SK-N-SH (cell line): ENCODE results near the gene GFPT2. TPM values are rescaled to one million over a fixed set of nuclear protein-coding genes. Genes with fewer than 3 reads are reported as not detected.
A peak's percentile ranks its signal among the peaks of the same experiment; 100 is the strongest.

Source experiments
- CTCF ChIA-PET: fragments of 300-600, 350-600 bp; formaldehyde crosslinking; extraction: SDS; loops from one replicate; lab custom pipeline; 2021; lab: Yijun Ruan, JAX
- POLR2A ChIA-PET: fragments of 350-600 bp; sonication (Branson Sonifier 250); formaldehyde crosslinking; extraction: SDS; loops from one replicate; lab custom pipeline; 2020; ENCODE audit warnings: antibody characterized with exemption, inconsistent platforms; lab: Yijun Ruan, JAX
- DNase-seq: peaks from one replicate; pipeline ENCODE4 v3.0.0; 2012
- H2AFZ ChIP-seq: fragments of 200-600 bp; sonication (generic); 2 replicates; pipeline ENCODE4 v1.8.1; 2016; ENCODE audit warnings: antibody characterized with exemption, mild to moderate bottlenecking, low read depth
- H3F3A ChIP-seq: fragments of 200-600 bp; sonication (generic); replicated peaks from 2 replicates; pipeline ENCODE3; 2016; ENCODE audit warnings: antibody characterized with exemption, mild to moderate bottlenecking; ENCODE audit not compliant: insufficient read depth
- H3K27ac ChIP-seq, 2 experiments: fragments of 200-500 bp in 1 of 2; fragments of 200-600 bp in 1 of 2; sonication (Bioruptor generic) in 1 of 2; sonication (generic), shearing (Covaris generic) in 1 of 2; 2 replicates each; pipeline versions ENCODE4 v1.5.1 to v1.6.1; 2014 to 2016; ENCODE audit warnings: low read depth in 2 of 2, inconsistent platforms in 1 of 2, low read length in 1 of 2, mild to moderate bottlenecking in 1 of 2, mixed read lengths in 1 of 2
- H3K27me3 ChIP-seq: fragments of 200-600 bp; sonication (generic), shearing (Covaris generic); 2 replicates; pipeline ENCODE4 v1.6.1; 2016; ENCODE audit warnings: mixed run types; ENCODE audit not compliant: insufficient read depth
- H3K36me3 ChIP-seq, 2 experiments: fragments of 200-500 bp in 1 of 2; fragments of 200-600 bp in 1 of 2; sonication (Bioruptor generic) in 1 of 2; sonication (generic) in 1 of 2; replicated peaks in 1 of 2; 2 replicates each; pipeline versions ENCODE3 to v1.5.1; 2014 to 2016; ENCODE audit warnings: low read length in 1 of 2, mild to moderate bottlenecking in 1 of 2; ENCODE audit not compliant: insufficient read depth in 2 of 2, control insufficient read depth in 1 of 2
- H3K4me1 ChIP-seq, 2 experiments: fragments of 200-500 bp in 1 of 2; fragments of 200-600 bp in 1 of 2; sonication (Bioruptor generic) in 1 of 2; sonication (generic), shearing (Covaris generic) in 1 of 2; 2 replicates each; pipeline versions ENCODE4 v1.5.1 to v1.6.1; 2014 to 2016; ENCODE audit warnings: low read depth in 1 of 2, low read length in 1 of 2, mixed run types in 1 of 2; ENCODE audit not compliant: insufficient read depth in 2 of 2, control insufficient read depth in 1 of 2
- H3K4me2 ChIP-seq: fragments of 200-600 bp; sonication (generic), shearing (Covaris generic); 2 replicates; pipeline ENCODE4 v1.6.1; 2017; ENCODE audit warnings: mixed run types
- H3K4me3 ChIP-seq, 2 experiments: fragments of 200-500 bp in 1 of 2; fragments of 200-600 bp in 1 of 2; sonication (Bioruptor generic) in 1 of 2; sonication (generic), shearing (Covaris generic) in 1 of 2; 2 replicates each; pipeline versions ENCODE4 v1.5.1 to v1.8.1; 2014 to 2016; ENCODE audit warnings: low read depth in 2 of 2, inconsistent platforms in 1 of 2, low read length in 1 of 2, mild to moderate bottlenecking in 1 of 2, mixed read lengths in 1 of 2, moderate library complexity in 1 of 2
- H3K79me2 ChIP-seq: fragments of 200-600 bp; sonication (generic); 2 replicates; pipeline ENCODE4 v1.8.1; 2017; ENCODE audit warnings: mild to moderate bottlenecking; ENCODE audit not compliant: insufficient read depth
- H3K9ac ChIP-seq: fragments of 200-600 bp; sonication (generic); 2 replicates; pipeline ENCODE4 v1.6.1; 2017; ENCODE audit warnings: mixed run types
- H3K9me2 ChIP-seq: fragments of 200-600 bp; sonication (generic); 2 replicates; pipeline ENCODE4 v1.6.1; 2017; ENCODE audit warnings: mixed run types
- H3K9me3 ChIP-seq: fragments of 200-600 bp; sonication (generic); 2 replicates; pipeline ENCODE4 v1.6.1; 2017; ENCODE audit warnings: mixed run types, mild to moderate bottlenecking, moderate library complexity
- H4K20me1 ChIP-seq: fragments of 200-600 bp; sonication (generic); 2 replicates; pipeline ENCODE4 v1.6.1; 2017; ENCODE audit warnings: mild to moderate bottlenecking, mixed run types; ENCODE audit not compliant: insufficient read depth
- CTCF ChIP-seq: fragments of 200-600 bp; sonication (generic); IDR thresholded peaks from 2 replicates; pipeline ENCODE4 v1.6.1; 2017; ENCODE audit warnings: antibody characterized with exemption, mild to moderate bottlenecking, moderate library complexity
- EZH2phosphoT487 ChIP-seq: fragments of 200-600 bp; sonication (generic); IDR thresholded peaks from 2 replicates; pipeline ENCODE4 v1.6.1; 2017; ENCODE audit warnings: low read depth, mixed run types, mild to moderate bottlenecking, antibody characterized with exemption, moderate library complexity, borderline replicate concordance
- FOSL2 ChIP-seq: IDR thresholded peaks from 2 replicates; pipeline ENCODE4 v1.4.0; 2012; ENCODE audit warnings: low read depth, mild to moderate bottlenecking, moderate library complexity, borderline replicate concordance
- FOXJ3 ChIP-seq: sonication (generic); formaldehyde crosslinking; IDR thresholded peaks from 2 replicates; pipeline ENCODE4 v1.5.1; 2020; ENCODE audit warnings: mild to moderate bottlenecking, missing genetic modification reagents
- GABPA ChIP-seq: IDR thresholded peaks from 2 replicates; pipeline ENCODE4 v1.4.0; 2012; ENCODE audit warnings: low read depth, mild to moderate bottlenecking
- GATA2 ChIP-seq: sonication (generic); formaldehyde crosslinking; IDR thresholded peaks from 2 replicates; pipeline ENCODE4 v1.5.0; 2020; ENCODE audit warnings: mild to moderate bottlenecking, missing genetic modification reagents
- IRF3 ChIP-seq: fragments of 150-350 bp; IDR thresholded peaks from 2 replicates; pipeline ENCODE4 v1.6.1; 2016; ENCODE audit warnings: mild to moderate bottlenecking, low read depth, low read length
- JUND ChIP-seq: IDR thresholded peaks from 2 replicates; pipeline ENCODE4 v1.4.0; 2012
- MXI1 ChIP-seq: IDR thresholded peaks from 2 replicates; pipeline ENCODE4 v1.6.1; 2012; ENCODE audit warnings: mild to moderate bottlenecking, low read depth, low read length, improper control_type of control experiment
- NFIC ChIP-seq: IDR thresholded peaks from 2 replicates; pipeline ENCODE4 v1.4.0; 2012; ENCODE audit warnings: borderline replicate concordance
- NRF1 ChIP-seq: IDR thresholded peaks from 2 replicates; pipeline ENCODE4 v1.6.1; 2012; ENCODE audit warnings: low read depth, mild to moderate bottlenecking, low read length
- PBX3 ChIP-seq: IDR thresholded peaks from 2 replicates; pipeline ENCODE4; 2012
- RAD21 ChIP-seq: IDR thresholded peaks from 2 replicates; pipeline ENCODE4 v1.6.1; 2012; ENCODE audit warnings: mild to moderate bottlenecking, low read length
- TEAD4 ChIP-seq: IDR thresholded peaks from 2 replicates; pipeline ENCODE4 v1.4.0; 2012; ENCODE audit warnings: mild to moderate bottlenecking, borderline replicate concordance; ENCODE audit not compliant: insufficient read depth
- ZBTB33 ChIP-seq: IDR thresholded peaks from 2 replicates; pipeline ENCODE4 v1.4.0; 2012; ENCODE audit warnings: low read depth, borderline replicate concordance
- WGBS: methylation state at CpG from one replicate; pipeline ENCODE4 v1.1.6; 2017; ENCODE audit warnings: low lambda C conversion rate; 5-methylcytosine and 5-hydroxymethylcytosine counted together
- polyA plus RNA-seq, 3 experiments: library from polyadenylated mRNA; depleted of rRNA; stranded (reverse); fragments of >200 nt; gene quantifications; 2 replicates each; pipeline ENCODE4 v1.2.3, GENCODE V29; 2012

The GFPT2 gene
- polyA plus RNA-seq, 1 of the 3 experiments (the other 2 are of a cell fraction), result 8.1 TPM

GRCh38 chr5:180394031-180394636 lies 41.0 kb upstream of the GFPT2 start (continued):
- no peak for TF ChIP-seq FOXJ3
- no peak for TF ChIP-seq RAD21
- no peak for TF ChIP-seq FOSL2
- TF ChIP-seq ZBTB33, result no peak
- no peak for TF ChIP-seq MXI1
- no peak for TF ChIP-seq NRF1
- TF ChIP-seq NFIC, result no peak

- POLR2A ChIA-PET, result no interaction called here
- WGBS, result 14% methylated on average over 1 of the region's 7 CpGs
- Histone ChIP-seq H4K20me1 (no peaks in the 10 kb centered on the region), H3K9ac (no peak overlapping the region), H3K4me3 (no peak overlapping the region), H3F3A (no peaks in the 10 kb centered on the region), H3K79me2 (no peaks in the 10 kb centered on the region), H2AFZ (no peak overlapping the region), H3K9me2 (no peaks in the 10 kb centered on the region), H3K27ac (no peak overlapping the region), H3K9me3 (no peaks in the 10 kb centered on the region), H3K4me1 (no peaks in the 10 kb centered on the region), H3K27me3 (no peaks in the 10 kb centered on the region), H3K4me2 (no peak overlapping the region), H3K36me3 (no peaks in the 10 kb centered on the region)
- CTCF ChIA-PET, result interaction anchor here (1.1 kb wide), 1 partner anchor 62 kb away, joined by 3 read pairs; no protein-coding TSS in a partner anchor
- TF ChIP-seq PBX3 (no peak), CTCF (no peak), TEAD4 (no peak), FOXJ3 (no peak), IRF3 (no peak), NRF1 (no peak), NFIC (no peak), EZH2phosphoT487 (no peak), FOSL2 (no peak), GATA2 (CRISPR knock-in tag) (no peak), GABPA (no peak), JUND (no peak)
- peak; percentile 14 for DNase-seq
Observed at GRCh38 chr5:180391276-180391675, 38.1 kb upstream of the GFPT2 start.
